ENCODE measurements around the gene SEPTIN1.
A peak's percentile ranks its signal among the peaks of the same experiment; 100 is the strongest.

Gene SEPTIN1

DNA sequence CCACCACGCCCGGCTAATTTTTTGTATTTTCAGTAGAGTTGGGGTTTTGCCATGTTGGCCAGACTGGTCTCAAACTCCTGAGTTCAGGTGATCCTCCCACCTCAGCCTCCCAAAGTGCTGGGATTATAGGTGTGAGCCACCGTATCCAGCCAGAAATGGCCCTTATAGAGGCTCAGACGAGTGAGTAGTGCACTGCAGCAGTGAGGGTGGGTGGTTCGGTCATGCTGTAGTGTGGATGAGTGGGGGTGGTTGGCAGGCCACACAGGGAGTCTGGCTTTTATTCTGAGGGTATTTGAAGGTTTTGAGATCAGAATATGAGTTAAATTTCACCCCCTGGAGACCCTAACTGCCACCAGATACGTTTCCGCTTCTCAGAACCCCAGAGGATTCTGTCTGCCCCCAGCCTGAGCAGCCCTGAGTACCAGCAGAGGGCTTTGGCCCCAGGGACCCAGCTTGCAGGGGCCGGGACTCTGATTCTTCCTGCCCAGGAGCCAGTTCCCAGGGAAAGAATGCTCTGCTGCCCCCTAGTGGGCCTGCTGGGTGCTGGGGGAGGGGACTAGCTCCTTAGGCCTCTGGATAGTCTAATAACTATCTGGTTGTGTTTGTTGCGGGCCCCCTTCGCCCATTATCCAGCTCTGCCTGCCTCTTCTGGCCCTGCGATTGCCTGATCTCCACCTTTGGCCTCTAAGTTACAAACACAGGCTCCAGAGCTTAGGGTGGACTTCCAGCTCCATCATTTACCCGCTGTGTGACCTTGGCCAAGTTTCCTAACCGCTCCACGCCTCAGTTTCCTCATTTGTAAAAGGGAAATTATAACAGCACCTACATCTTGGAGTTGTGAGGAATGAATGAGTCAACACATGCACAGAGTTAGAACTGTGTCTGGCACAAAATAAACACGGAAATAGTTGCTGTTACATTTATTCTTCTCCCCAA, 27.0 kb upstream of the SEPTIN1 start:
- no peak for TF ChIP-seq ZFX (IDR thresholded peaks at IDR 0.05)
- TF ChIP-seq, protein P1, sequence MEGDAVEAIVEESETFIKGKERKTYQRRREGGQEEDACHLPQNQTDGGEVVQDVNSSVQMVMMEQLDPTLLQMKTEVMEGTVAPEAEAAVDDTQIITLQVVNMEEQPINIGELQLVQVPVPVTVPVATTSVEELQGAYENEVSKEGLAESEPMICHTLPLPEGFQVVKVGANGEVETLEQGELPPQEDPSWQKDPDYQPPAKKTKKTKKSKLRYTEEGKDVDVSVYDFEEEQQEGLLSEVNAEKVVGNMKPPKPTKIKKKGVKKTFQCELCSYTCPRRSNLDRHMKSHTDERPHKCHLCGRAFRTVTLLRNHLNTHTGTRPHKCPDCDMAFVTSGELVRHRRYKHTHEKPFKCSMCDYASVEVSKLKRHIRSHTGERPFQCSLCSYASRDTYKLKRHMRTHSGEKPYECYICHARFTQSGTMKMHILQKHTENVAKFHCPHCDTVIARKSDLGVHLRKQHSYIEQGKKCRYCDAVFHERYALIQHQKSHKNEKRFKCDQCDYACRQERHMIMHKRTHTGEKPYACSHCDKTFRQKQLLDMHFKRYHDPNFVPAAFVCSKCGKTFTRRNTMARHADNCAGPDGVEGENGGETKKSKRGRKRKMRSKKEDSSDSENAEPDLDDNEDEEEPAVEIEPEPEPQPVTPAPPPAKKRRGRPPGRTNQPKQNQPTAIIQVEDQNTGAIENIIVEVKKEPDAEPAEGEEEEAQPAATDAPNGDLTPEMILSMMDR (conservative IDR thresholded peaks at IDR 0.05) = peak; percentile 95
- H3K27ac ChIP-seq = peak overlapping the region; percentile 3; the same call in 1 of the 2 replicates

DNA sequence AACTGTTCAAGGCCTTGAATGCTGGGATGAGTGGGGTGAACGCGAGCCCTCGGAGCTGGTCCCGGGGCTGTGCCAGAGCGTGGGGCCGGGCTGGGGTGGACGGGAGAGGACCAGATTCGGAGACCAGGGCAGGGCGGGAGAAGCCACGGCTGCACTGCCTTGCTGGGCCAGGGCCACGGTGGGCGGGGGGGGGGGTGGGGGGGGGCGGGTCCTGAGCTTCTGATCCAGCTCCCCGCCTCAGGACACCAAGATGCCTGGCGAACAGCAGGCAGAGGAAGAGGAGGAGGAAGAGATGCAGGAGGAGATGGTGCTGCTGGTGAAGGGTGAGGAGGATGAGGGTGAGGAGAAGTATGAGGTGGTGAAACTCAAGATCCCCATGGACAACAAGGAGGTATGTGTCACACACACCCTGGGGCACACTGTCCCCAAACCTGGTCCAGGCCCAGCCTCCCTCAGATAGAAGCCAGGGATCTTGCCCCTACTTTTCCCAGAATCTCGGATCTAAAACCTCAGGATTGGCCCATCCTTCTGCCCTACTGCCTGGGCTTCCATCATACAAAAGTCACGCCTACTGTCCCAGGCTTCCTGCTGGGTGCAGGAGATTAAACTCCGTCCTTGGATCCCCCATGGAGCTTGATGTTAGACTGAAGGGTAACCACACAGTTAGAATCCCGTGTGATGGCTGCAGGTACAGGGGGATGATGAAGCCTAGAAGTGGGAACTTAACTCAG, 25.6 kb upstream of the SEPTIN1 start:
- no peak; the same call in none of the 2 replicates for TF ChIP-seq ZFX (IDR thresholded peaks at IDR 0.05)
- TF ChIP-seq, protein P1 (conservative IDR thresholded peaks at IDR 0.05) = no peak
- peak overlapping the region; percentile 74 for H3K27ac ChIP-seq

DNA sequence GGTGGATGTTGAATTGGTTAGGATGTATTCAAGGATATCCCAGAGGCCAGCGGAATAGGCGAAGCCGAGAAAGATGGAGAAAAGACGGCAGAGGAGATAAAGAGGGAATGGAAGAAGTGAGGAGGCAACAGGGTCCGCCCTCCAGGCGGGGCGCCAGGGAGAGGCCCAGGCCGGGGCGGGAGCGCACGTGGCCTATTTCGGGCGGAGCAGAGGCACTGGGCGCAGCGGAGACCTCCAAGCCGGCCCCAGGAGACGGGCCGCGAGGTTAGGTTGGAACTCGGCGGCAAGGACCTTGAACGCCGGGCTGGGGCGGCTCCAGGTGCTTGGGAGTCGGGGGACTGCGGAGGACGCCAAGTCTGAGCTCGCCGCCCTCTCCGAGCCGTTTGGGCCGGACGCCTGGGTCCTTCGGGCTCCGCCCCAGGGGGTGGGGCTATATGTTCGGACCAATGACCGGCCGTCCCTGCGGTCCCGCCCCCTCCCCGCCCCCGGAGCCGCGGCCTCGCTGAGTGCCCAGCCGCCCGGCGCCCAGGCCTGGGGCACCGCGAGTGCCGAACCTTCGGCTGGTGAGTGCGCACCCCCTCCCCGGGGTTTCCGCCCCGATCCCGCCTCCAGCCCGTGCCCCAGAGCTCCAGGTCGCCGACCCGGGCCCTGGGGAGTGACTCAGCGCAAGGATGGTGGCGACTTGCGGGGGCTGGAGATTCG, 24.9 kb upstream of the SEPTIN1 start, which contains the start of gene ZNF771:
Gene ZNF771, plus strand, starts transcription at position 505 of the 702 bp plus-strand sequence. CDS start 448 bp downstream, outside the sequence.
- peak within 1 kb of the TSS; percentile 74 for H3K27ac ChIP-seq
- TF ChIP-seq, protein P1 (conservative IDR thresholded peaks at IDR 0.05) = no peak
- TF ChIP-seq ZFX (IDR thresholded peaks at IDR 0.05) = peak; percentile 76

DNA sequence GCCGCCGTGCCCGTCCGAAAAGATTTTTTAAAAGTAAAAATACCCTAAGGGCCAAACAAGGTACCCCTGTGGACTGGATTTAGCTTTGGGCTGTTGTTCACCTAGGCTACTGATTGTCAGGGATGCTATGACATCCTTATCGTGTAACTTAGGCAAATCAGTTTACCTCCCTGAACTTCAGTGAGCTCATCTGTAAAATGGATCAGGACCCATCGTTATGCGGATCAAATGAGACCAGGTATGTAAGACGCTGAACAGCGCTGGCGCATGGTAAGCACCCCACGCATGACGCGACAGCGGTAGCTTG, 24.4 kb upstream of the SEPTIN1 start:
- peak overlapping the region; percentile 74 for H3K27ac ChIP-seq
- no peak for TF ChIP-seq ZFX (IDR thresholded peaks at IDR 0.05)
- TF ChIP-seq, protein P1 (conservative IDR thresholded peaks at IDR 0.05) = no peak

DNA sequence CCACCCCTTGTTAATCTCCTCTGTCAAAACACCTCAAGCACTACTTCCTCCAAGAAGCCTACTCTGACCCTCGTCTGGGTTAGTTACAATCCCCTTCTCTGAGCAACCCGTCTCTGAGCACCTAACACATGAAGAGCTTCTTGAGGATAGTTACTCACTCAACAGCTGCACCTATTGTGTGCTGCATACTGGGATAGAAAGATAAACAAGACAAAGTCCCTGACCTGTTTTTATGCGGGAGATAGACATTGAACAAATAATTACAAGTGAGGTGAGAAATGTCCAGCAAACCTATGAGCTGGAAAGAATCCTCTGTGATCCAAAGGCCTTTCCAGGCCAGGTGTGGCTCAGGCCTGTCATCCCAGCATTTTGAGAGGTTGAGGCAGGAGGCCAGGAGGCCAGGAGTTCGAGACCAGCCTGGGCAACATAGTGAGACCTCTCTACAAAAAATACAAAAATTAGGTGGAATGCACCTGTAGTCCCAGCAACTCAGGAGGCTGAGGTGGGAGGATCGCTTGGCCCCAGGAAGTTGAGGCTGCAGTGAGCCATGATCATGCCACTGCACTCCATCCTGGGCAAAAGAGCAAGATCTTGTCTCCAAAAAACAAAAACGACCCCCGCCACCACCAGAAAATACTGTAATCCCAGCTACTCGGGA, 19.5 kb upstream of the SEPTIN1 start:
- H3K27ac ChIP-seq = no peak overlapping the region
- TF ChIP-seq, protein P1 (conservative IDR thresholded peaks at IDR 0.05) = no peak
- no peak for TF ChIP-seq ZFX (IDR thresholded peaks at IDR 0.05)

DNA sequence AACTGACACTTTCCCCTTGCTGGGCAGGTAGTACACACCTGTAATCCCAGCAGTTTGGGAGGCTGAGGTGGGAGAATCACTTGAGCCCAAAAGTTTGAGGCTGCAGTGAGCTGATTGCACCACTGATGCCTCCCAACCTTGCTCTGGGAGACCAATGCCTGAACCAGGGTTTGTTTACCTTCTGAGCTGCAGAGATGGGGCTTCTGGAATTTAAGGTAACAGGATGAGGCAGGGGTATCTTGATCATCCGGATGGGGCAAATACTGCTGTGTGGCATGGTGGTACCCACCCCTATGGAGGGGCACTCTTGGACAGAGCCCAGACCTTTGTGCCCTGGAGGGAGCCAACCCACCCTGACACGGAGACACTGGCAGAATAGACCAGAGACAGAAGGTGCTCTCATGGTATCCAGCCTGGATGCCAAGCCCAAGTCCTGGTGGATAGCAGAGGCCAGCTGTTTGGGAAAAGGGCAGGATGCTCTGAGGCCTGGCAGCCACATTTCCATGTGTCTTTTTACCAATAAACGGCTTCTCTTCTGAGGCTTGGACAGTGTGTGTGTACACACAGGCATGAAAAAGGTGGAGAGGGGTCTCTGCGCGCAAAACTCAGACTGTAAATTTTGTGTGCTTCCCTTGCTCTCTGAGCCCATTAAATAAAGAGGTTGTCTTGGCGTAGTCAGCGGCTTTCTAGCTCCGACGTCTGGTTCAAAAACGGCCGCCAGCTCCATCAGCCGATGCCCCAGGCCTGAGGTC, 17.2 kb upstream of the SEPTIN1 start:
- no peak overlapping the region for H3K27ac ChIP-seq
- TF ChIP-seq, protein P1 (conservative IDR thresholded peaks at IDR 0.05) = no peak
- no peak for TF ChIP-seq ZFX (IDR thresholded peaks at IDR 0.05)

Data from C4-2B (cell line).